IMR-90 (cell line): ENCODE measurements around the gene ARHGAP12. TPM values are rescaled to one million over a fixed set of nuclear protein-coding genes. Genes with fewer than 3 reads are reported as not detected.

Experiments
- ATAC-seq: fragments of 200-7000 bp; cut with Tn5 transposase; 2 replicates; pipeline ENCODE4 v1.9.1; 2020; ENCODE audit warnings: low read depth, mild to moderate bottlenecking, moderate library complexity
- BruUV-seq: library from RNA; stranded (reverse); fragments of 400-500 nt; replicated peaks from 2 replicates; lab custom pipeline; 2021; lab: Mats Ljungman, UMichigan
- CTCF ChIA-PET: fragments of 300-600 bp; formaldehyde crosslinking; extraction: SDS; loops from one replicate; lab custom pipeline; 2021; ENCODE audit warnings: antibody characterized with exemption; lab: Yijun Ruan, JAX
- POLR2A ChIA-PET: fragments of 300-600 bp; sonication (Branson Sonifier 250); formaldehyde crosslinking; loops from one replicate; lab custom pipeline; 2022; ENCODE audit warnings: antibody characterized with exemption; ENCODE audit not compliant: unreplicated experiment; lab: Charles Lee
- DNase-seq: peaks from one replicate; pipeline ENCODE4 v3.0.0; 2013
- H2AFZ ChIP-seq: replicated peaks from 2 replicates; pipeline ENCODE3; 2013; ENCODE audit warnings: low read length, mild to moderate bottlenecking; ENCODE audit not compliant: poor library complexity
- H2AK5ac ChIP-seq: 2 replicates; pipeline ENCODE4 v1.6.1; 2013; ENCODE audit warnings: low read depth, low read length, inconsistent platforms
- H2AK9ac ChIP-seq: replicated peaks from 2 replicates; pipeline ENCODE3; 2013; ENCODE audit warnings: mild to moderate bottlenecking, low read depth, low read length, moderate library complexity; ENCODE audit not compliant: poor library complexity
- H2BK120ac ChIP-seq: 2 replicates; pipeline ENCODE4 v1.6.1; 2013; ENCODE audit warnings: low read depth, low read length, inconsistent platforms
- H2BK15ac ChIP-seq: 3 replicates; pipeline ENCODE4 v1.6.1; 2013; ENCODE audit warnings: low read depth, low read length, inconsistent platforms
- H2BK20ac ChIP-seq: 2 replicates; pipeline ENCODE4 v1.6.1; 2013; ENCODE audit warnings: low read depth, mild to moderate bottlenecking, inconsistent platforms, low read length, moderate library complexity
- H2BK5ac ChIP-seq: 2 replicates; pipeline ENCODE4 v1.6.1; 2013; ENCODE audit warnings: mild to moderate bottlenecking, low read depth, low read length, inconsistent platforms; ENCODE audit not compliant: poor library complexity, severe bottlenecking
- H3K14ac ChIP-seq: replicated peaks from 2 replicates; pipeline ENCODE4 v1.6.1; 2013; ENCODE audit warnings: low read depth, low read length, inconsistent platforms
- H3K18ac ChIP-seq: 2 replicates; pipeline ENCODE4 v1.6.1; 2013; ENCODE audit warnings: low read depth, low read length, control low read depth
- H3K23ac ChIP-seq: 2 replicates; pipeline ENCODE4 v1.6.1; 2013; ENCODE audit warnings: low read depth, low read length, inconsistent platforms
- H3K27ac ChIP-seq: 2 replicates; pipeline ENCODE4 v1.5.1; 2013; ENCODE audit warnings: mild to moderate bottlenecking, control low read depth, low read length; ENCODE audit not compliant: insufficient read depth
- H3K27me3 ChIP-seq: 2 replicates; pipeline ENCODE4 v1.6.1; 2013; ENCODE audit warnings: low read length; ENCODE audit not compliant: control insufficient read depth, insufficient read depth
- H3K36me3 ChIP-seq: 2 replicates; pipeline ENCODE4 v1.6.1; 2013; ENCODE audit warnings: low read length, mixed read lengths; ENCODE audit not compliant: control insufficient read depth, insufficient read depth
- H3K4ac ChIP-seq: 2 replicates; pipeline ENCODE4 v1.6.1; 2013; ENCODE audit warnings: low read depth, low read length, inconsistent platforms
- H3K4me1 ChIP-seq: 2 replicates; pipeline ENCODE4 v1.6.1; 2013; ENCODE audit warnings: low read length, mixed read lengths; ENCODE audit not compliant: control insufficient read depth, insufficient read depth
- H3K4me2 ChIP-seq: 2 replicates; pipeline ENCODE4 v1.6.1; 2013; ENCODE audit warnings: low read depth, mild to moderate bottlenecking, control low read depth, low read length, moderate library complexity
- H3K4me3 ChIP-seq: 2 replicates; pipeline ENCODE4 v1.5.1; 2013; ENCODE audit warnings: low read depth, mild to moderate bottlenecking, control low read depth, low read length, moderate library complexity; ENCODE audit not compliant: insufficient read depth
- H3K56ac ChIP-seq: 2 replicates; pipeline ENCODE4 v1.6.1; 2013; ENCODE audit warnings: low read length, inconsistent platforms; ENCODE audit not compliant: insufficient read depth; ENCODE audit errors: extremely low read depth
- H3K79me1 ChIP-seq, 2 experiments: 2 replicates each; pipeline ENCODE4 v1.6.1; 2013; ENCODE audit warnings: low read length in 2 of 2, inconsistent platforms in 1 of 2, low read depth in 1 of 2
- H3K9ac ChIP-seq: 2 replicates; pipeline ENCODE4 v1.6.1; 2013; ENCODE audit warnings: low read depth, low read length, control low read depth
- H3K9me1 ChIP-seq: 2 replicates; pipeline ENCODE4 v1.6.1; 2013; ENCODE audit warnings: low read length, inconsistent platforms; ENCODE audit not compliant: insufficient read depth
- H3K9me3 ChIP-seq: 2 replicates; pipeline ENCODE4 v1.6.1; 2013; ENCODE audit warnings: low read length; ENCODE audit not compliant: control insufficient read depth, insufficient read depth
- H4K20me1 ChIP-seq: 2 replicates; pipeline ENCODE4 v1.6.1; 2013; ENCODE audit warnings: low read length, inconsistent platforms; ENCODE audit not compliant: insufficient read depth
- H4K5ac ChIP-seq: 2 replicates; pipeline ENCODE4 v1.6.1; 2013; ENCODE audit warnings: mild to moderate bottlenecking, low read depth, low read length, control low read depth
- H4K8ac ChIP-seq, 2 experiments: 2 replicates each; pipeline ENCODE4 v1.6.1; 2013; ENCODE audit warnings: low read depth in 2 of 2, low read length in 2 of 2, control low read depth in 1 of 2, inconsistent platforms in 1 of 2
- H4K91ac ChIP-seq: 2 replicates; pipeline ENCODE4 v1.6.1; 2013; ENCODE audit warnings: low read depth, low read length, inconsistent platforms; ENCODE audit not compliant: insufficient read depth
- MAZ ChIP-seq: IDR thresholded peaks from 2 replicates; pipeline ENCODE4 v1.6.1; 2012; ENCODE audit warnings: low read depth, mild to moderate bottlenecking, low read length, improper control_type of control experiment, moderate library complexity, borderline replicate concordance
- MXI1 ChIP-seq: IDR thresholded peaks from 2 replicates; pipeline ENCODE4 v1.6.1; 2012; ENCODE audit warnings: low read depth, mild to moderate bottlenecking, low read length, moderate library complexity, borderline replicate concordance
- NFE2L2 ChIP-seq: fragments of 150-350 bp; IDR thresholded peaks from 2 replicates; pipeline ENCODE4 v1.6.1; 2016; ENCODE audit warnings: low read depth, mild to moderate bottlenecking, low read length
- POLR2A ChIP-seq: IDR thresholded peaks from 2 replicates; pipeline ENCODE4 v1.6.1; 2012; ENCODE audit warnings: mild to moderate bottlenecking, low read depth, low read length
- RFX5 ChIP-seq: IDR thresholded peaks from 2 replicates; pipeline ENCODE4 v1.8.0; 2012; ENCODE audit warnings: low read depth, mild to moderate bottlenecking, low read length, moderate library complexity
- WGBS, 2 experiments: methylation state at CpG; one replicate each; pipeline versions ENCODE4 v1.1.5 to v1.1.7; 2013; ENCODE audit warnings: missing lambda C conversion rate in 2 of 2; ENCODE audit not compliant: insufficient read length in 1 of 2; ENCODE audit errors: extremely low coverage in 2 of 2; 5-methylcytosine and 5-hydroxymethylcytosine counted together
- dilution Hi-C: fragments of 300-500 bp; cut with HindIII; formaldehyde crosslinking; loops from one replicate; pipeline ENCODE4 v1.14.3; 2018; ENCODE audit warnings: low sequenced_read_pairs; ENCODE audit not compliant: unreplicated experiment
- in situ Hi-C: fragments of 300-500 bp; cut with MboI; formaldehyde crosslinking; loops from 3 replicates; pipeline ENCODE4 v1.14.3; 2019; ENCODE audit warnings: low sequenced_read_pairs, inconsistent platforms, mixed read lengths
- intact Hi-C: fragments of 100-400 bp; cut with micrococcal nuclease; formaldehyde crosslinking; loops from 2 replicates; pipeline ENCODE4 v1.10.0; 2022
- polyA plus RNA-seq, 3 experiments: library from polyadenylated mRNA; depleted of rRNA; stranded (reverse); fragments of >200 nt; gene quantifications; 2 replicates each; pipeline ENCODE4 v1.2.3, GENCODE V29; 2012; ENCODE audit warnings: low replicate concordance in 1 of 3
- total RNA-seq: library from RNA; depleted of rRNA; stranded (reverse); fragments of >200 nt; gene quantifications from 2 replicates; pipeline ENCODE4 v1.2.3, GENCODE V29; 2012

The ARHGAP12 gene
- total and polyA plus RNA-seq, 2 of the 4 experiments (the other 2 are of a cell fraction): 9.0 to 28.5 TPM

DNA sequence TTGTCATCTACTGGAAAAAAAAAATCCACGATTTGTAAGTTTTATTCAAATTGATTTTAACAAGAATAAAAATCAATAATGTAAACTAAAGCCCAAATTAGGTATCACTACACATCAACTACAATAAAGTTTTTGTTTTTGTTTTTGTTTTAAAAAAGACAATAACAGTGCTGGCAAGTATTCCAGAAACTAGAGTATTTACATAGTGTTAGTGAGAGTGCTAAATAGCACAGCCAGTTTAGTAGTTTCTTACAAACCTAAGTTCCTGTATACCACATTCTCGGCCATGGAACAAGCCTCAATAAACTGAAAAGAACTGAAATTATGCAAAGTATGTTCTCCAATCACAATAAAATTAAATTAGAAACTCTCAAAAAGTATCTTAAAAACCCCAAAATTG, 8.1 kb downstream of the ARHGAP12 start:
- Histone ChIP-seq H4K91ac (no peak overlapping the region), H4K5ac (no peak overlapping the region), H3K4me3 (no peak overlapping the region), H3K18ac (no peak overlapping the region), H3K23ac (no peak overlapping the region), H3K14ac (no peak overlapping the region), H3K27me3 (no peaks in the 10 kb centered on the region), H3K79me1 (peaks cover 8 to 71% of the 10 kb centered on the region in 2 experiments), H3K9me3 (no peaks in the 10 kb centered on the region), H3K56ac (no peak overlapping the region), H3K4me2 (no peak overlapping the region), H3K9ac (no peak overlapping the region), H2BK15ac (no peak overlapping the region), H2AK9ac (no peak overlapping the region), H4K20me1 (peaks cover 72% of the 10 kb centered on the region), H2AK5ac (no peak overlapping the region), H3K9me1 (peaks cover 3% of the 10 kb centered on the region; the same call in 1 of the 2 replicates), H2BK20ac (no peak overlapping the region), H2BK120ac (no peak overlapping the region), H3K27ac (no peak overlapping the region), H3K36me3 (no peaks in the 10 kb centered on the region), H4K8ac (no peak overlapping the region), H3K4ac (no peak overlapping the region), H3K4me1 (peaks cover 2% of the 10 kb centered on the region; the same call in 1 of the 2 replicates), H2BK5ac (no peak overlapping the region), H2AFZ (no peak overlapping the region)
- DNase-seq: no peak
- no peak for ATAC-seq
- WGBS, 2 experiments: no CpG with 5 or more reads among the region's 2 CpGs
- POLR2A ChIA-PET: no interaction called here
- intact Hi-C loops: loop anchor here (5.0 kb wide), 1 partner anchor 33 kb away; no protein-coding TSS in a partner anchor
- CTCF ChIA-PET: no interaction called here
- in situ Hi-C loops: no loop called here
- dilution Hi-C loops: no loop called here
- no TSS peak for BruUV-seq
- no peak for TF ChIP-seq POLR2A
- no peak for TF ChIP-seq RFX5
- TF ChIP-seq NFE2L2: no peak
- TF ChIP-seq MAZ: no peak
- TF ChIP-seq MXI1: no peak
